Stimulated activated CD4-positive, alpha-beta T cell treated with anti-CD3 and anti-CD28 coated beads, Interleukin-1b, Interleukin-23, amount 100 ng/mL, for 4 hours (primary cell): ENCODE results near the gene PPP2R1B.

Experiments
- DNase-seq, 2 donors: peaks; one replicate each; pipeline ENCODE4 v3.0.0-alpha.2; 2020; ENCODE audit warnings: low read depth in 2 of 2

PPP2R1B gene

GRCh38 chr11:111693224-111693937, 72.8 kb downstream of the PPP2R1B start:
- DNase-seq, result no peak

- no peak for DNase-seq
Measured at GRCh38 chr11:111691741-111692140, 74.4 kb downstream of the PPP2R1B start.

- no peak for DNase-seq
Measured at GRCh38 chr11:111691176-111691575, 75.0 kb downstream of the PPP2R1B start.

- no peak for DNase-seq
Measured at GRCh38 chr11:111688013-111688412, 78.2 kb downstream of the PPP2R1B start.

- DNase-seq, result no peak
Measured at GRCh38 chr11:111684251-111684650, 81.9 kb downstream of the PPP2R1B start.

- no peak for DNase-seq
Measured at GRCh38 chr11:111683806-111684205, 82.4 kb downstream of the PPP2R1B start.

- no peak for DNase-seq
Measured at GRCh38 chr11:111680486-111681175, 85.6 kb downstream of the PPP2R1B start.
